ENCODE measurements around the gene CCDC88C.

Gene CCDC88C

DNA sequence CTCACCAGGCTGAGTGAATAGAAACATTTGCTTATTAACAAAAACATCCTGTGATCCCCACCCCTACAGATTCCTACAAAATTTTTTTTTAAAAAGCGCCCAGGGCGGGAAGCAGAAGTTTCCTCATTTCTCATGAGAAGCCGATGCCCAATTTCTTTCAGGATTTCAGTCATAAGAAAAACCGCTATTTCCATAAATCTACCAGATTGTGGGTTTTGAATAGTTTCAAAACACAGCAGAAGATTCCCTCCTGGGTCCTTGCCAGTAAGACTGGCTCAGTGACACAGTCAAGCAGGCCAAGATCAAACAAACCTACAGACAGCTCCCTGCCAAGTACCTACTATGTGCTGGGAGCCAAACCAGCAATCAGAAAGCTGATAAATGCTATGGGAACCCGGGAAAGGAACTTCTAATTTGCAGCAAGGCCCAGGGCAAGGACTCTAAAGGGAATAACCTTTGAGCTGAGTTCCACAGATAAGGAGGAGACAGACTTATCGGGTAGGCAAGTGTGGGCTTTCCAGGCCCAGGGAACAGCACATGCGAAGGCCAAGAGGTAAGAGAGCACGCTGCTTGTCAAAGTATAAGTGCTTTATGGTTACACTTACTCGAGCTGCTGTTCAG, 68.7 kb downstream of the CCDC88C start:
- in situ Hi-C loops (cut with MboI; ENCODE audit: low sequenced_read_pairs, unreplicated experiment): no loop called here
- TF ChIP-seq CTCF (IDR thresholded peaks at IDR 0.05; ENCODE audit: borderline replicate concordance, control extremely low read depth, extremely low read depth, insufficient read depth, missing control alignments): no peak
- no peak for DNase-seq (ENCODE audit: low spot score)

GRCh38 chr14:91346838-91347173, 70.8 kb downstream of the CCDC88C start:
- no peak for TF ChIP-seq CTCF (IDR thresholded peaks at IDR 0.05; ENCODE audit: borderline replicate concordance, control extremely low read depth, extremely low read depth, insufficient read depth, missing control alignments)
- in situ Hi-C loops (cut with MboI; ENCODE audit: low sequenced_read_pairs, unreplicated experiment): no loop called here
- DNase-seq (ENCODE audit: low spot score): no peak

DNA sequence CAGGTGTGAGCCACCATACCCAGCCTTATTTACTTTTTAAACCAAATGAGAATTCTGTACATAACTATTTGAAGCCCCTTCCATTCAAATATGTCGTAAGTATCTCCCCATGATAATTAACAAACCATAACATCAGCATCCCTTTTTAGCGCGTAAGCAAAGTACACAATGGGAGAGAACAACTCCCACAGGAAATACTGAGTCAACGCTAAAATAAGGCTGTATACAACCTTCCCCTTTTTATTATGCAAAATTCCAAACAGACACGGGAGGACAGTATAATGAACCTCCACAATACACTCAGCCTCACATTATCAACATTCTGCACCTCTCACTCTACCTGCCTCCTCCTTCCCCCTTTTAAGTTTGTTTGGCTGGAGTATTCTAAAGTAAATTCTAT, 73.5 kb downstream of the CCDC88C start:
- in situ Hi-C loops (cut with MboI; ENCODE audit: low sequenced_read_pairs, unreplicated experiment): no loop called here
- no peak for TF ChIP-seq CTCF (IDR thresholded peaks at IDR 0.05; ENCODE audit: borderline replicate concordance, control extremely low read depth, extremely low read depth, insufficient read depth, missing control alignments)
- no peak for DNase-seq (ENCODE audit: low spot score)

GRCh38 chr14:91343051-91343450, 74.6 kb downstream of the CCDC88C start:
- DNase-seq (ENCODE audit: low spot score): no peak
- TF ChIP-seq CTCF (IDR thresholded peaks at IDR 0.05; ENCODE audit: borderline replicate concordance, control extremely low read depth, extremely low read depth, insufficient read depth, missing control alignments): no peak
- in situ Hi-C loops (cut with MboI; ENCODE audit: low sequenced_read_pairs, unreplicated experiment): no loop called here

DNA sequence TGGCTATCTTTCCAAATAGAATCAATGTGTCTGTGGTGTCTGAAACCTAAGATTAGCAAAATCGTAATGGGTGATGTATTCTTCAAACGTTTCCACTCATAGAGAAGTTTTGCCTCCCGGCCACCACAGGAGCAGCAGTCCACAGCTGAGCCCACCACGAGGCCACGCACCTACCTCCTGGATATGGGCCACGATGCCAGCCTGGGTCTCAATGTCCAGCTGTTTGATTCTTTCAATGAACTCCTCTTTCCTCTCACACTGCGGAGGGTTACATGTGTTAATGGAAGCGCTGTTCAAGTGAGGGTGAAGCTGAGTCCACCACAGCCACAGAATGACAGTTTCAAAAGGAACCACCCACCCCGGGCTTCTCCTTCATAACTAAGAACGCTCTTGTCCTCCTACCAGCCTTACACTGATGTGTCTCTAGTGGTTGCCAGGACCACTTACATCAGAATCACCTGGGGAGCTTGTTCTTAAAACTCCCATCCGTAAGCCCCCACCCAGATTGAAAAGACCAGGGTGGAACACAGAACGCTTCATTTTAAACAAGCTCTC, 75.3 kb downstream of the CCDC88C start:
- no peak for TF ChIP-seq CTCF (IDR thresholded peaks at IDR 0.05; ENCODE audit: borderline replicate concordance, control extremely low read depth, extremely low read depth, insufficient read depth, missing control alignments)
- in situ Hi-C loops (cut with MboI; ENCODE audit: low sequenced_read_pairs, unreplicated experiment): no loop called here
- DNase-seq (ENCODE audit: low spot score): no peak

GRCh38 chr14:91341751-91342154, 75.9 kb downstream of the CCDC88C start:
- no peak for TF ChIP-seq CTCF (IDR thresholded peaks at IDR 0.05; ENCODE audit: borderline replicate concordance, control extremely low read depth, extremely low read depth, insufficient read depth, missing control alignments)
- in situ Hi-C loops (cut with MboI; ENCODE audit: low sequenced_read_pairs, unreplicated experiment): no loop called here
- no peak for DNase-seq (ENCODE audit: low spot score)

Data from GM13976 (cell line).